Muscle layer of duodenum (tissue), 2 donors: ENCODE measurements around the gene FRG1.
"Not testable (repeated sequence)": the region's sequence is repeated elsewhere in the genome, so short reads cannot be mapped to it uniquely, and the experiment has no call there.

Source experiments
- H3K27ac ChIP-seq: one replicate; pipeline ENCODE4 v1.7.0; 2013; ENCODE audit warnings: mild to moderate bottlenecking, low read length
- H3K27me3 ChIP-seq: one replicate; pipeline ENCODE4 v1.7.0; 2013; ENCODE audit warnings: low read depth, mild to moderate bottlenecking, control low read depth, low read length
- H3K36me3 ChIP-seq, 2 donors: one replicate each; pipeline ENCODE4 v1.7.0; 2013; ENCODE audit warnings: low read length in 2 of 2, control low read depth in 1 of 2, mild to moderate bottlenecking in 1 of 2; ENCODE audit not compliant: insufficient read depth in 2 of 2, control insufficient read depth in 1 of 2
- H3K4me1 ChIP-seq, 2 donors: one replicate each; pipeline ENCODE4 v1.7.0; 2013; ENCODE audit warnings: low read length in 2 of 2, mild to moderate bottlenecking in 2 of 2, control low read depth in 1 of 2, moderate library complexity in 1 of 2; ENCODE audit not compliant: insufficient read depth in 2 of 2, control insufficient read depth in 1 of 2
- H3K4me3 ChIP-seq, 2 donors: one replicate each; pipeline ENCODE4 v1.7.0; 2013; ENCODE audit warnings: low read length in 2 of 2, low read depth in 1 of 2, mild to moderate bottlenecking in 1 of 2
- H3K9me3 ChIP-seq, 2 donors: one replicate each; pipeline ENCODE4 v1.7.0; 2013; ENCODE audit warnings: low read length in 2 of 2, control low read depth in 1 of 2, mild to moderate bottlenecking in 1 of 2; ENCODE audit not compliant: control insufficient read depth in 1 of 2
- donor health status: healthy.

The FRG1 gene

GRCh38 chr4:189940178-189941004 lies at the start of gene FRG1:
Gene FRG1, plus strand, starts transcription at chr4:189940872. Its CDS starts 138 bp downstream, at chr4:189941010.
- H3K27me3 ChIP-seq: no peaks in the 10 kb centered on the region
- peak within 1 kb of the TSS; percentile 78 to 94 for H3K4me3 ChIP-seq
- no peaks in the 10 kb centered on the region for H3K36me3 ChIP-seq
- H3K27ac ChIP-seq: peak within 1 kb of the TSS; percentile 79
- no peaks in the 10 kb centered on the region for H3K9me3 ChIP-seq
- H3K4me1 ChIP-seq: peaks cover 0 to 17% of the 10 kb centered on the region in 2 donors

DNA sequence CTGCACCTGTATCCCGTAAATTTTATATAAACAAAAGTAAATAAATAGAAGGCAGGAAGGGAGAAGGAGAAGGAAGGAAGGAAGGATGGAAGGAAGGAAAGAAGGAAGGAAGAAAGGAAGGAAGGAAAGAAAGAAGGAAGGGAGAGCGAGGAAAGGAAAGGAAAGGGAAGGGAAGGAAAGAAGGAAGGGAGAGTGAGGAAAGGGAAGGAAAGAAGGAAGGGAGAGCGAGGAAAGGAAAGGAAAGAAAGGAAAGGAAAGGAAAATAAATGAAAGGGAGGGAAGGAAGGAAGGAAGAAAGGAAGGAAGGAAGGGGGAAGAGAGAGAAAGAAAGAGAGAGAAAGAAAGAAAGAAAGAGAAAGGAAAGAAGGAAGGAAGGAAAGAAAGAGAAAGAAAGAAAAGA lies 43.0 kb upstream of the FRG1 start:
- H3K4me1 ChIP-seq: no peaks in the 10 kb centered on the region
- no peaks in the 10 kb centered on the region for H3K36me3 ChIP-seq
- no peak overlapping the region for H3K4me3 ChIP-seq
- no peaks in the 10 kb centered on the region for H3K9me3 ChIP-seq
- no peaks in the 10 kb centered on the region for H3K27me3 ChIP-seq
- no peak overlapping the region for H3K27ac ChIP-seq

GRCh38 chr4:189899481-189900015 lies 41.1 kb upstream of the FRG1 start:
- H3K27me3 ChIP-seq, H3K36me3 ChIP-seq, H3K4me1 ChIP-seq, H3K9me3 ChIP-seq, H3K4me3 ChIP-seq, H3K27ac ChIP-seq: not testable (repeated sequence)

GRCh38 chr4:189904420-189905027 lies 36.1 kb upstream of the FRG1 start:
- H3K27ac ChIP-seq, H3K27me3 ChIP-seq, H3K4me3 ChIP-seq, H3K4me1 ChIP-seq, H3K36me3 ChIP-seq, H3K9me3 ChIP-seq: not testable (repeated sequence)

- no peaks in the 10 kb centered on the region for H3K27me3 ChIP-seq
Measured at GRCh38 chr4:189912170-189912569, 28.5 kb upstream of the FRG1 start.

GRCh38 chr4:189917161-189917891 lies 23.3 kb upstream of the FRG1 start:
- Histone ChIP-seq H3K36me3 (peaks cover 0 to 9% of the 10 kb centered on the region in 2 donors), H3K9me3 (peaks cover 0 to 9% of the 10 kb centered on the region in 2 donors), H3K27ac (no peak overlapping the region), H3K4me1 (no peaks in the 10 kb centered on the region), H3K4me3 (no peak overlapping the region), H3K27me3 (no peaks in the 10 kb centered on the region)

More at GRCh38 chr4:189912170-189912569, 28.5 kb upstream of the FRG1 start:
- no peaks in the 10 kb centered on the region for H3K9me3 ChIP-seq
- H3K27ac ChIP-seq: no peak overlapping the region
- H3K4me3 ChIP-seq: no peak overlapping the region
- peaks cover 0 to 6% of the 10 kb centered on the region in 2 donors for H3K36me3 ChIP-seq
- H3K4me1 ChIP-seq: no peaks in the 10 kb centered on the region

DNA sequence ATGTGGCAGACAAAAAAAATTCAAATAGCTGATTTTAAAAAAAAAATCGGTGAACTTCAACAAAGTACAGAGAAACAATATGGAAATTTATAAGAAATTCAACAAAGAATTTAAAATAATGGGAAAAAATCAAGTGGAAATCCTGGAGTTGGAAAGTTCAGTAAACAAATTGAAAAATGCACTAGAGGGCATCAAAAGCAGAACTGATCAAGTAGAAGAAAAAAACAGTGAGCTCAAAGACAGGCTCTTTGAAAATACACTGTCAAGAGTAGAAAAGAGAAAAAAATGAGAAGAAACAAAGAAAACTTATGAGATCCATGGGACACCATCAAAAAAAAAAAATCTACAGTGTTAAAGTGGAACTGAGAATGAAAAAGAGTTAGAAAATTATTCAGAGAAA lies 19.6 kb upstream of the FRG1 start:
- Histone ChIP-seq H3K9me3 (peaks cover 0 to 9% of the 10 kb centered on the region in 2 donors), H3K4me1 (no peaks in the 10 kb centered on the region), H3K4me3 (no peak overlapping the region), H3K36me3 (peaks cover 0 to 9% of the 10 kb centered on the region in 2 donors), H3K27ac (no peak overlapping the region), H3K27me3 (no peaks in the 10 kb centered on the region)

GRCh38 chr4:189926742-189927141 lies 13.9 kb upstream of the FRG1 start:
- H3K36me3 ChIP-seq, H3K27ac ChIP-seq, H3K4me3 ChIP-seq, H3K9me3 ChIP-seq, H3K27me3 ChIP-seq, H3K4me1 ChIP-seq: not testable (repeated sequence)

GRCh38 chr4:189941005-189941450 lies 356 bp downstream of the FRG1 start:
- H3K4me3 ChIP-seq: peak overlapping the region; percentile 78 to 94

DNA sequence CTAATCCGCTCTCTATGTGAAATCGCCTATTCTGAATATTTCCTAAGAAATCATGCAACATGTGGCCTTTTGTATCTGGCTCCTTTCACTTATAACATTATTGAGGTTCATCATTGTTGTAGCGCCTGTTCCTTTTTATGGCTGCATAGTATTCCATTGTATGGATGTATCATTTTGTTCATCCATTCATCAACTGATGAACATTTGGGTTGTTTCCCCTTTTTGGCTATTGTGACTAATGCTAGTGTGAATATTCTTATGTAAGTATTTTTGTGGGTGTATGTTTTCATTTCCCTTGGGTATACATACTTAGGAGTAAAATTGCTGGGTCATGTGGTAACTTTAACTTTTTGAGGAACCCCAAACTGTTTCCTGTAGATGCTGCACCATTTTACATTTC lies 1.7 kb downstream of the FRG1 start:
- not testable (repeated sequence) for H3K9me3 ChIP-seq, H3K4me3 ChIP-seq, H3K27ac ChIP-seq, H3K36me3 ChIP-seq, H3K27me3 ChIP-seq
- H3K4me1 ChIP-seq: peaks cover 0 to 17% of the 10 kb centered on the region in 2 donors

More at GRCh38 chr4:189941005-189941450, 356 bp downstream of the FRG1 start:
- H3K4me1 ChIP-seq: peaks cover 0 to 17% of the 10 kb centered on the region in 2 donors
- no peaks in the 10 kb centered on the region for H3K9me3 ChIP-seq
- peak overlapping the region; percentile 79 for H3K27ac ChIP-seq
- H3K27me3 ChIP-seq: no peaks in the 10 kb centered on the region
- H3K36me3 ChIP-seq: no peaks in the 10 kb centered on the region

DNA sequence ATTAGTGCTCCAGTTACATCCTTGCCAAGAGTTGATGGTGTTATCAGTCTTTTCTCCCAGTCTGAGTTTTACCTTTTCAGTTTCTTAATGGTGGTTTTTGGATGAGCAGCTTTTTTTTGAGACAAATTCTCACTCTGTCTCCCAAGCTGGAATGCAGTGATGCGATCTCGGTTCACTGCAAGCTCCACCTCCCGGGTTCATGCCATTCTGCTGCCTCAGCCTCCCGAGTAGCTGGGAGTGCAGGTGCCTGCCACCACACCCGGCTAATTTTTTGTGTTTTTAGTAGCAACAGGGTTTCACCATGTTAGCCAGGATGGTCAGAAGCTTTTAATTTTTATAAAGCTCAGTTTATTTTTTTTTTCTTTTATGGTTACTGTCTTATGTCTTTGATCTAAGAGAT lies 3.4 kb downstream of the FRG1 start:
- H3K4me1 ChIP-seq: peaks cover 0 to 22% of the 10 kb centered on the region in 2 donors
- not testable (repeated sequence) for H3K4me3 ChIP-seq, H3K36me3 ChIP-seq, H3K27ac ChIP-seq, H3K27me3 ChIP-seq, H3K9me3 ChIP-seq
